SK-N-MC (cell line): ENCODE measurements around the gene KRTAP20-2.

Source experiments
- EZH2 ChIP-seq: fragments of 200-600 bp; sonication (generic); IDR thresholded peaks from one replicate; pipeline ENCODE4 v1.6.1; 2017; ENCODE audit warnings: antibody characterized with exemption
- POLR2AphosphoS5 ChIP-seq: IDR thresholded peaks from 2 replicates; pipeline ENCODE4 v1.6.1; 2012; ENCODE audit warnings: mild to moderate bottlenecking, low read depth, low read length, borderline replicate concordance

GRCh38 chr21:30623362-30623761, 11.6 kb upstream of the KRTAP20-2 start:
- TF ChIP-seq POLR2AphosphoS5: no peak
- TF ChIP-seq EZH2: no peak
